GM18508 (cell line): ENCODE measurements around the gene CYP2F1.

ENCODE experiments used
- ATAC-seq: cut with Tn5 transposase; IDR thresholded peaks from one replicate; pipeline ENCODE4 v1.9.1; 2021; ENCODE audit warnings: moderate number of reproducible peaks; ENCODE audit not compliant: insufficient read depth, unreplicated experiment

Gene CYP2F1

DNA sequence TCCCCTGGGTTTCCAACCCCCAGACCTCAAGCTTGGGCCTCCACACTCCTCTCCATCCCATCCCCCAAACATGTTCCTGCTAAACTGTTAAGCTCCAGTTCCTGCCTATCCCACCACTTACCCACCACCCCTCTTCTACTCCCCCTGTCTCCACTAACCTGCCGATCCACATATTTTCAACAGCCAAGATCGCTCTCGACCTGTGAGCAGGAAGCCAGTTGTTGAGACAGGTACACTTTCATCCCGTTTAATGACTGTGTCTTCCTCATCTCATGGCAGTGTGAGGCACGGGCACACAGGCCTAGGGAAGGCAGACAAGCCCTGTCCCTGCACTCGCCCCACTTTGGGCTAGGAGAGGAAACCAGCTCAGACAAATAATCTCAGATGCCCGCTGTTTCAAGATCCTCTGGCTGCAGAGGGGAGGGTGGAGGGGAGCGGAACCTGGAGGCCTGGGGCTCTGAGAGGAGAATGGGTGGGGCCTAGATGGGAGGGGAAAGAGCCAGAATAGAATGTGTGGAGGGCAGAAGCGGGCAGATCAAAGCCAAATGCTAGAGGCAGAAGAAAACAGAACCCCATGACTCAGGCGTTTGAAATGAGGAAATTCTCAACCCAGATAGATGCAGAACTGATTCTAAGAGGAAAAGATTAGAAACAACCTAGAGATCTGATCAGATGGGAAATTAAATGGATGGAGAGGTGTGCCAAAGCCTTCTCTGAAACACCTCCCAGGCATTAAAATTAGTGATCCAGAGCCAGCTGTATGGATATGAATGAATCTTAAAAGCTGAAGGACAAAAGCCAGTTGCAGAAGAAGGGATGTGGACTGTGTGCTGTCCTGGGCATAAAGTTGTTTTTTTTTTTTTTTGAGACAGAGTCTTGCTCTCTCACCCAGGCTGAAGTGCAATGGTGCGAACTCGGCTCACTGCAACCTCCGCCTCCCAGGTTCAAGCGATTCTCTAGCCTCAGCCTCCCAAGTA lies 61.9 kb downstream of the CYP2F1 start:
- ATAC-seq = no peak
